ACC112 (cell line): ENCODE measurements around the gene ZNF14.
"Not testable (repeated sequence)": the region's sequence is repeated elsewhere in the genome, so short reads cannot be mapped to it uniquely, and the experiment has no call there.

Experiments
- H2AFZ ChIP-seq: fragments of 200-600 bp; sonication (generic); one replicate; pipeline ENCODE4 v1.6.0; 2017; ENCODE audit warnings: antibody characterized with exemption, low read length; ENCODE audit not compliant: unreplicated experiment
- H3K27ac ChIP-seq: fragments of 200-600 bp; sonication (generic); 2 replicates; pipeline ENCODE4 v1.5.1; 2014; ENCODE audit warnings: low read depth, mild to moderate bottlenecking, antibody characterized with exemption, low read length, moderate library complexity
- H3K27me3 ChIP-seq: fragments of 200-600 bp; sonication (generic); 2 replicates; pipeline ENCODE4 v1.6.1; 2014; ENCODE audit warnings: mild to moderate bottlenecking, antibody characterized with exemption, low read length, moderate library complexity, mixed read lengths; ENCODE audit not compliant: insufficient read depth
- H3K36me3 ChIP-seq: fragments of 200-600 bp; sonication (generic); 2 replicates; pipeline ENCODE4 v1.6.1; 2016; ENCODE audit warnings: mild to moderate bottlenecking, antibody characterized with exemption, low read length, moderate library complexity, mixed read lengths; ENCODE audit not compliant: insufficient read depth
- H3K4me1 ChIP-seq: fragments of 200-600 bp; sonication (generic); one replicate; pipeline ENCODE4 v1.6.1; 2016; ENCODE audit warnings: low read length, mixed read lengths; ENCODE audit not compliant: insufficient read depth, unreplicated experiment, control insufficient read depth
- H3K4me3 ChIP-seq: fragments of 200-600 bp; sonication (generic); 2 replicates; pipeline ENCODE4 v1.5.1; 2014; ENCODE audit warnings: mild to moderate bottlenecking, low read depth, low read length
- H3K79me2 ChIP-seq: fragments of 200-600 bp; sonication (generic); one replicate; pipeline ENCODE4 v1.6.0; 2016; ENCODE audit warnings: low read length; ENCODE audit not compliant: control insufficient read depth, unreplicated experiment, insufficient read depth

The ZNF14 gene

DNA sequence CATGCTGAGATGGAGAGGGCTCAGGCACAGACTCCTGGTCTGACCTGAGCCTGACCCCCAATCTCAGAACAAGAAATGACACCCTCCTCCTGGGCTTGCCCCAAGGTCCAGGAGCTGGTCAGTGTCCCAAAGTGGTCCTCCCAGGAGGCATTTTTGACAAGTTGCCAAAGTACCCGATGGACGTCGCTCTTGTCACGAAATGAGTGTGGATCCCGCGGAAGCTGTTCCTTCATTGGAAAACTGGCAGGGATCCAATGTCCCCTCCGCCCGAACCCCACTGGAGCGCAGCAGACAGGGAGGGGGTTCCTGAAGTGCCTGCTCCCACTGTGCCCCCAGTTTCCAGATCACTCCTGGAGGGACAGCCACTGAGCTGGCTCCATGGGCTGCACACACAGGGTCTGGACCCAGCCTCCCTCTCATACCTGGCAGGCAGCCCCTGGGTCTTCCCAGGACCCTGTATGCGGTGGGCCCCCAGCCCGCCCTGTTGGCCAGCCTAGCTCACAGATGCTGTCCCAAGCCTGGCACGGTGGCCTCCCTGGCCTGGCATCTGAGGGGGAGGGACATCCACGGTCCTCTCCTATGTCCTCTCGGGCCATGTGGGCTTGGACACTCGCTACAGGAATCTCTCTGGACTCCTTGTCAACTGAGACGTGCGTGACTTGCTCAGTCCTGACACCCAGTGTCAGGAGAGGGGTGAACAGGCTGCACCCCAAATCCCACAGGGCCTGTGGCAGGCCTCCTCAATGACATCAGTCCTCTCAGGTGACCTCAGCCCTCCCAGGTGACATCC is 12.8 kb upstream of the ZNF14 start:
- H3K36me3 ChIP-seq = no peaks in the 10 kb centered on the region
- no peak overlapping the region for H3K4me3 ChIP-seq
- H3K4me1 ChIP-seq = no peaks in the 10 kb centered on the region
- H3K79me2 ChIP-seq = no peaks in the 10 kb centered on the region
- no peak overlapping the region for H2AFZ ChIP-seq
- H3K27ac ChIP-seq = no peak overlapping the region
- H3K27me3 ChIP-seq = no peaks in the 10 kb centered on the region

DNA sequence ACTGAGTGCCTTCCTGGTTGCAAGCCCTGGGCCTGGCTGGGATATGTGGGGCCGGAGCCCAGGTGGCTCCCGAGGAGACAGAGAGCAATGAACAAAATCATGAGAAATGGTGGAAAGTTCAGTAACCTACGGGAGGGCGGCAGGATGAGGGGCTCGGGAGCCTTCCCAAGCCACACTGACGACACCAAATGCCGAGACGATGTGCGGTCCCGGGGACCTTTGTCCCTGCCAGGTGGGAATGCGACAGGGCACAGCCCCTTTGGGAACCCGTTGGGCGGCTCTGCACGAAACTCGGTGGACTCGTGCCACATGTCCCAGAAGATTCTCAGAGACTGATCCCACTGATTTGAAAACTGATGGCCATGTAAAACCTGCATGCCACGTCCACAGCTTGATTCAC is 11.7 kb upstream of the ZNF14 start:
- Histone ChIP-seq H3K27ac (no peak overlapping the region), H3K4me1 (no peaks in the 10 kb centered on the region), H3K4me3 (no peak overlapping the region), H3K27me3 (no peaks in the 10 kb centered on the region), H3K79me2 (no peaks in the 10 kb centered on the region), H2AFZ (no peak overlapping the region), H3K36me3 (no peaks in the 10 kb centered on the region)

DNA sequence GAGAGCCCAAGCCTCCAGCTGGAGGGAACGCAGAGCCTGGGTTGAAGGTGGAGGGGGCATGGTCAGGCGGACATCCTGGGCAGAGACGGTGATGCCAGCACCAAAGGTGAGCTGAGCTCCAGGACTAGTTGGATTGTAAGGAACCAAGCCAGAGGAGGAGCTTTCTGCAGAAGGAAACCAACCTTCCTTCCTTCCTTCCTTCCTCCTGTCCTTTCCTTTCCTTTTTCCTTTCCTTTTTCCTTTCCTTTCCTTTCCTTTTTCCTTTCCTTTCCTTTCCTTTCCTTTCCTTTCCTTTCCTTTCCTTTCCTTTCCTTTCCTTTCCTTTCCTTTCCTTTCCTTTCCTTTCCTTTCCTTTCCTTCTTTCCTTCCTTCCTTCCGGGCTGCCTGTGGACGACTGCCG is 11.0 kb upstream of the ZNF14 start:
- not testable (repeated sequence) for H3K36me3 ChIP-seq, H3K4me1 ChIP-seq, H2AFZ ChIP-seq

DNA sequence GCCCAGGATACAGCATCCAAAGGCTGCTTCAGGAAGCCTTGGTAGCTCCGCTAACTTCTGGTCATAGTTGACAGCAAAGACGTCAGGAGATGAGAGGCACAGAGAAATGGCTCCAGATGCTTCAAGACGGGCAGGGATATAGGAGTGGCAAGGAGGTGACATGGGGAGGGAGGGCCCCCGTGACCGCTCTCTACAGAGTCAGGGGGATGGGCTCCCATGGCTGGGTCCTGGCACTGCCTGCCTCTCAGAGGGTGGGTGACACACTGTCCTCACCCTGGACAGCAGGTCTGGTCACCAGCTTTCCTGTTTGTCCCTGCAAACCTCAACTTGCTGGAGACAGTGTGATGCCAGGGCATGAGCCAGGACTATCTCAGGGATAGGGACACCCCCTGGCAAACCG is 10.3 kb upstream of the ZNF14 start:
- H3K27ac ChIP-seq = no peak overlapping the region
- H3K4me3 ChIP-seq = no peak overlapping the region
- no peaks in the 10 kb centered on the region for H3K79me2 ChIP-seq
- no peaks in the 10 kb centered on the region for H3K27me3 ChIP-seq
- no peaks in the 10 kb centered on the region for H3K36me3 ChIP-seq
- H3K4me1 ChIP-seq = no peaks in the 10 kb centered on the region
- no peak overlapping the region for H2AFZ ChIP-seq

More for the DNA sequence above, 11.0 kb upstream of the ZNF14 start:
- H3K4me3 ChIP-seq, H3K27ac ChIP-seq, H3K27me3 ChIP-seq, H3K79me2 ChIP-seq: not testable (repeated sequence)

DNA sequence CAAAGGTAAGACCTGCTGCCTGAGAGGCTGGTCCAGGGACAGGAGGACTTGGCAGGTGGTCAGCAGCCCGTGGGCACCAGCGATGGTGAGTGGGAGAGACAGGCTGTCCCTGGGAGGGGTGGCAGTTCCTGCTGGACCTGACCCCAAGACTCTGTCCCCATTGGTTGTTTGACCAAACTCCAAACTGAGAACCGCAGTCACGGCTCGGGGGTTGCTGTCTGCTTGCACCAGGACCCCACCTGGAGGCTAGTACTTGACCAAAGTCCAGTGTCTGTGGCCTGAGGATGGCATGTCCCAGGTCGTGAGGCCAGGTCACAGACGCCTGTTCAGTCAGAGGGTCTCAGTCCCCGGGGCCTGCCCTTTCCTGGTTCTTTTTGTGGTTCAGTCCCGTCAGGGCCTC is 9.9 kb upstream of the ZNF14 start:
- H3K4me1 ChIP-seq = no peaks in the 10 kb centered on the region
- H3K27me3 ChIP-seq = no peaks in the 10 kb centered on the region
- H2AFZ ChIP-seq = no peak overlapping the region
- H3K79me2 ChIP-seq = no peaks in the 10 kb centered on the region
- H3K36me3 ChIP-seq = no peaks in the 10 kb centered on the region
- H3K27ac ChIP-seq = no peak overlapping the region
- H3K4me3 ChIP-seq = no peak overlapping the region

DNA sequence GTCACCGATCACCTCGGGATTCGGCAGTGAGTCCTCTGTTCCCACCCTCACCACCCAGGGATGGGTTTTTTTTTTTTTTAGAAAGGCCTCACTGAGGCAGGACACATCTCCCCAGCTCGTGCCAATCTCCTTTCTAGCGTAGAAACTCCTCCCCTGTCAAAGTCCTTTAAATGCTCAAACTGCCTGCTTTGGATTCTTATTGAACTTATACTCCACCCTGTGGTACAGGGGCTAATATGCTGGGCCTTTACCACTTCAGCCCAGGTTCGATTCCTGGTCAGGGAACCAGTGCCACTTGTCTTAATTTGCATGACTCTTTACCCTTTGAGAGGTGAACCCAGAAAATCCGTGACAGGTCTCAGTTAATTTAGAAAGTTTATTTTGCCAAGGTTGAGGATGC is 8.3 kb upstream of the ZNF14 start:
- Histone ChIP-seq H3K79me2 (no peaks in the 10 kb centered on the region), H3K36me3 (no peaks in the 10 kb centered on the region), H3K27me3 (no peaks in the 10 kb centered on the region), H3K4me1 (no peaks in the 10 kb centered on the region), H2AFZ (no peak overlapping the region), H3K4me3 (no peak overlapping the region), H3K27ac (no peak overlapping the region)

DNA sequence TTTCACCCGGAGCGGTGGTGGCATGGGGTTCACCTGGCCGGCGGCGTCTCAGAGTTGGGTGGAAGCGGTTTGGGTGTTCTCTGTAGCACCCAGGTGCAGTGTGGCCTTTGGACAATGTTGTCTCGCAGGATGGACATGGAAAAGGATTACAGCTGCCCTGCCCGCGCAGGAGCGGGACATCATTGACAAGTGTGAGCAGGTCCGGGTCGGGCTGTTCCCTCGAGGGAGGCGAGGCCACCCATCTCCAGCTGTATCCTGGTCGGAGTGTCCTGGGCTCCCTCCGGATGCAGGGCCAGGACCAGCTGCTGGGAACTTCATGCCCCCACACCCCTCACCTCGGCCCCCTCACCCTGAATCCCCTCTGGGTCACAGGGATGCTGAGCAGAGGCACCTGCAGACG is 7.8 kb upstream of the ZNF14 start:
- H3K4me3 ChIP-seq = no peak overlapping the region
- no peaks in the 10 kb centered on the region for H3K4me1 ChIP-seq
- no peak overlapping the region for H3K27ac ChIP-seq
- no peaks in the 10 kb centered on the region for H3K36me3 ChIP-seq
- H2AFZ ChIP-seq = no peak overlapping the region
- no peaks in the 10 kb centered on the region for H3K79me2 ChIP-seq
- no peaks in the 10 kb centered on the region for H3K27me3 ChIP-seq

DNA sequence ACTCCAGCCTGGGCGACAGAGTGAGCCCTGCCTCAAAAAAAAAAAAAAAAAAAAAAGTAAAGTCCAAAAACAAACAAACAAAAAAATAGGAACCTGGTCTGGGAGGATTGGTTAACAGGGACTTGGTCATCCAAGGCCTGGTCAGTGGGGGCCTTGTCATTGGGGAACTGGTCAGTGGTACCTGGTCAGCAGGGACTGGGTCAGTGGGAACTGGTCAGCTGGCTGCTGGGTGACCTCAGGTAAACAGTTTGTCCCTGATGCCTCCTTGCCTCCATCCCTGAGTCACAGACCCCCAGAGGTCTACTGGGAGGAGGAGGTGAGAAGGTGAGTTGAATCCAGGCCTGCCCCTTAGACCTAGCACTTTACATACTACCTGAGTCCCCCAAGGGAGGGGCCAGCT is 5.7 kb upstream of the ZNF14 start:
- Histone ChIP-seq H3K27me3 (no peaks in the 10 kb centered on the region), H2AFZ (no peak overlapping the region), H3K79me2 (no peaks in the 10 kb centered on the region), H3K4me1 (no peaks in the 10 kb centered on the region), H3K4me3 (no peak overlapping the region), H3K36me3 (no peaks in the 10 kb centered on the region), H3K27ac (no peak overlapping the region)

DNA sequence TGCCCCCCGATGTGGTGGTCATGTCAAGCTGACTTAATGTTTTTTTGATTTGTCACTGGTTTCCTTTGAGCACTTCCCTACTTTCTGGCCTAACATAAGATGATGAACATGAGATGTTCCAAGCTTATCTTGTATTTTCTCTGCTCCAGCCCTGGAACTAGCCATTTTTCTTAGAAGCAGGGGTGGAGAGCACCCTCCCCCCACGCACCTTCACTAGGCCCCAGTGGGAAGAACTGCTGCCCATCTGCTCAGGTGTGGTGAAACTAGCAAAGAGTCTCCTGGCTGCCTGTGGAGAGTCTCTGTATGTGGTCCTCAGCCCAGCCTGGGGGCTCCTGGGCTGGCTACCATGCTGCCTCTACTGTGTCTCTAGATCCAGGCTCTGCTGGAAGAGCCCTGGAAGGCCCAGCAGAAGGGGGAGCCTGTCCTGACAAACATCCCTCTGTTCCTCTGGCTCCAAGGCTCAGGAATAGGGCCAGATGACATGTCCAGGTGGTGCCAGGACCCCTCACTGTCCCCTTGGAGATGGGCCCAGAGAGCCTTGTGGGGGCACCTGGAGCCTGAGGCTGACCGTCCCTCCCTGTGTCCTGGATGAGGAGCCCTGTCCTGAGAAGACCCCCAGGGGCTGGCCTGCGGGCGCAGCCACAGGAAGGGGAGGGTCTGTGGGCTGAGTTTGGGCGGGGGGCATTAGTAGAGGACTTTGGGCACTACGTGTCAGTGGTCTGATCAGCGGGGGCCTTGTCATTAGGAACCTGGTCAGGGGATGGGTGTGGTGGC is 4.8 kb upstream of the ZNF14 start:
- Histone ChIP-seq H3K27ac (no peak overlapping the region), H3K4me1 (no peaks in the 10 kb centered on the region), H3K36me3 (no peaks in the 10 kb centered on the region), H2AFZ (no peak overlapping the region), H3K4me3 (no peak overlapping the region), H3K79me2 (peaks cover 1% of the 10 kb centered on the region), H3K27me3 (no peaks in the 10 kb centered on the region)

DNA sequence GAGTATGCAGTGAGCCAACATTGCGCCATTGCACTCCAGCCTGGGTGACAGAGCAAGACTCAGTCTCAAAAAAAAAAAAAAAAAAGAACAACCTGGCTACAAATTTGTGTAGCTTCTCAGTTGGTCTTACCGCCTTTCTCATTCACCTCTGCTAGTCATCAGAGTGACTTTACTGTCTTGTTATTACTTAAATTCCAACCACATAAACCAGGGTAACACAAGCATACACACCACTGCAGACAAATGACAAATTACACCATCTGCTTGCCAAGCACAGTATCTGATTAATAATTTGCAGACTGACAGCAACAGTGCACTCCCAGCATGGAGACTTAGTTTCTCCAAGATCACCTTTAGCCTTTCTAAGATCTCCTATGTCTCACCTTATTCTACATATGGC is 11.0 kb downstream of the ZNF14 start:
- Histone ChIP-seq H3K27me3 (no peaks in the 10 kb centered on the region), H3K36me3 (peaks cover 13% of the 10 kb centered on the region), H3K79me2 (peaks cover 10% of the 10 kb centered on the region), H3K4me3 (no peak overlapping the region), H2AFZ (no peak overlapping the region), H3K4me1 (no peaks in the 10 kb centered on the region), H3K27ac (no peak overlapping the region)

DNA sequence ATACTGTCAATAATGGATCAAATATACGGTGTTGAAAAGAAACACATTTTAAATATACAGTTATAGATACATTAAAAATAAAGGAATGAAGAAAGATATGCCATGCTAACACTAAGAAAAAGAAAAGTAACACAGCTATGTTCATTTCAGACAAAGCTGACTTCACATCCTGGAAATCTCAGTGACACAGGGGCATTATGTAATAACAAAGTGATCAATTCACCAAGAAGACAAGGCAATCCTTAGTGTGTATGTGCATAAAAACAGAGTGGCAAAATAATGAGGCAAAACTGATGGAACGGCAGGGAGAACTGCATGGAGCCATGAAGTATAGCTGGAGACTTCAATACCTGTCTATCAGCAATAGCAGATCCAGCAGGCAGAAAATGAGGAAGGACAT is 13.1 kb downstream of the ZNF14 start:
- no peaks in the 10 kb centered on the region for H3K27me3 ChIP-seq
- no peak overlapping the region for H3K27ac ChIP-seq
- no peak overlapping the region for H2AFZ ChIP-seq
- no peak overlapping the region for H3K4me3 ChIP-seq
- no peaks in the 10 kb centered on the region for H3K4me1 ChIP-seq
- H3K36me3 ChIP-seq = peaks cover 21% of the 10 kb centered on the region
- H3K79me2 ChIP-seq = peaks cover 17% of the 10 kb centered on the region
